ENCODE data around the gene SDK1.

Gene SDK1

DNA sequence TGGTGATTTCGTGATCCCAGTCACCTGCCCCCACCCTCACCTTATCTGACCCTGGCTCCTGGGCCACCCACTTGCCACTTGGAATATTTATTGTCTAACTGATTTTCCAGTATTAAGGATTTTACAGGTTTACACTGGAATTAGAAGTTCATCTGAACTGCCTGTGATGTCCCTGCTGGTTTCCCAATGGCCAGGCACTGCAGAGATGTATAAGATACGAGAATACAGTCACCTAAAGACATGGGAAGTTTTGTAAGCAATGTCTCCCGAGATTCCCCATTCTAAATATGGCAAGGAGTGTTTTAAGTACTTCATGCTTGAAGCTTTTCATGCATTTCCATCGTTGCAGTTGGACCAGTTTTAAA lies 592.7 kb downstream of the SDK1 start:
- DNase-seq = no peak

DNA sequence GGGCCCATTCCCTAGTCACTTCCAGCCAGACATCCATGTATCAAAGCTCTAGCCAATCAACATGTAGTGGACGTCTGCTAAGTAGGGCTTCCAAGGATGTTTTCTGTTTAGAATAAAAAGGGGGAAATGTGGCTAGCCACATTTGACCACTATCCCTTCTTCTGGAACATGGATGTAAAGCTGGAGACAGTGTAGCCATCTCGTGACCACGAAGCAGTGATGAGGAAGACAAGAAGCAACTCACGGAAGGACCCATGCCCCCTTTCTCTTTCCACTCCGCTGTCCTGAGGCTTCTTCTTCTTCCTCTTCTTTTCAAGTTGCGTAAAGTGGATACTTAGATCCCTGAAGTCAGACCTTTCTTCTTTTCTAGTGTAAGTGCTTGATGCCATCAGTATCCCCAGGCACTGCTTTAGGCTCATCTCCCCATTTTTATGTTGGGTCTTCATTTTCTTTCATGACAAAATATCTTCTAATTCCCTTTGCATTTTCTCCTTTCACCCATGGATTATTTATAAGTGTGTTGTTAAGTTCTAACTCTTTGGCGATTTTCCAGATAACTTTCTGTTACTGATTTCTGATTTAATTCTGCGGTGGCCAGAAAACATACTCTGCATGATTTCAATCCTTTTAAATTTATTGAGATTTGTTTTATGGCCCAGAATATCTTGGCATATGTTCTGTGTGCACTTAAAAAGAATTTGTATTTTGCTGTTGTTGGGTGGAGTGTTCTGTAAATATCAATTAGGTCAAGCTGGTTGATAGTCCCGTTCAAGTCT lies 594.5 kb downstream of the SDK1 start:
- DNase-seq = no peak

GRCh38 chr7:3896169-3896765 lies 595.2 kb downstream of the SDK1 start:
- DNase-seq = no peak

GRCh38 chr7:3897430-3898372 lies 596.6 kb downstream of the SDK1 start:
- DNase-seq = no peak

DNA sequence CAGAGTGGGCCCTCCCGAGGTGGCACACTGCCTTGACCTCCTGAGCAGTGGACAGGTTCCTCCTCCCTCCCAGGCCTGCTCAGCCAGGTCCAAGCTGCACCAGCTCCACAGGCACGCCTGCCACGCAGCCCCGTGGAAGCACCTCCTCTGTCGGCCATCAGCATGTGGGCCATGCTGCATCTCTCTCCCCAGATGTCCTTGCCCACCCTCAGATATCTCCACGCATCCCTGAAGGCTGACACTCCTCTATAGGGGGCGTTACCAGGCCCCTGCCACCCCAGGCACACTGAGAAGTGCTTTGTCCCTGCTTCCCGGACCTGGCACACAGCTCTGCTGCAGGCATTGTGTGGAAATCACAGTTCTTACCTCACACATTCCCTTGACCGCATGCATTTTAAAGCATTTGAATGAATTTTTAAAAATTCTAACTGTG lies 598.5 kb downstream of the SDK1 start:
- no peak for DNase-seq

- no peak for DNase-seq
Measured at GRCh38 chr7:3908153-3908552, 607.1 kb downstream of the SDK1 start.

- no peak for DNase-seq
Measured at GRCh38 chr7:3909128-3909527, 608.1 kb downstream of the SDK1 start.

GRCh38 chr7:3910054-3910453 lies 609.0 kb downstream of the SDK1 start:
- DNase-seq = no peak

DNA sequence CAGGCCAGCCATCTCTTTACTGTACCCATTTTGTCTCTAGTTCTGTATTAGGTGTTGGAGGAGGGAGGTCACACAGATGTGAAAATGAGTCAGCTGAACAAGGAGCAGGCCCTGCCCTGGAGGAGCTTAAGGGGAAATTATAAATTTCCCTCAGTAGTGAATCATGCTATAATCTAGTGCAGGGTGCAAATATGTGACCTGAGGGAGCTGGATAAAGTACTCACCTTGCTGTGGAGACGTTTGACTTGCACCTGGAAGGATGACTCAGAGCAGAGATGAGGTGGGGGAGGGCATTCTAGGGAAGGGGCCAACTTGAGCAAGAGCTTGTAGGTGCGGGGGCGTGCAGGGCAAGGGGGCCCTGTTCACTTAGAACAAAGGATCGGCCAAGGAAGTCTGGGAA lies 610.6 kb downstream of the SDK1 start:
- no peak for DNase-seq

DNA sequence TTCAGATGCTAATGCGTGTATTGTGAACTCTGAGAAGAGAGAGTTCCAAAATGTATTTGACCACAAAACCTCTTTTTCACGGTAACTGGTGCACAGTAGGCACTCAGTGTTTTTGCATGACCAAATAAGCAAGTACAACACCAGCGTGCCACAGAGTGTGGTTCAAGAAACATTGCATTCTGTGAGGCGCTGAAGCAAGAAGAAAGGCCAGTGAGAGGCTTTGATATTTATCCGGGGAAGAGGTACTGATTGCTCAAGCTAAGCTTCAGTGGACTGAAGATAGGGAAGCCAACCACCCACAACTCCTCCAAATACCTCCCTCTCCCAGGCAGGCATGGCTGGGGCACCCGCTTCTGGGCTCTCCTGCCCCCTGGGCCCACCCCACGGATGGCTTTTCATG lies 611.2 kb downstream of the SDK1 start:
- DNase-seq = no peak

GRCh38 chr7:3914051-3914775 lies 613.2 kb downstream of the SDK1 start:
- no peak for DNase-seq

- no peak for DNase-seq
Measured at GRCh38 chr7:3915337-3915878, 614.4 kb downstream of the SDK1 start.

DNA sequence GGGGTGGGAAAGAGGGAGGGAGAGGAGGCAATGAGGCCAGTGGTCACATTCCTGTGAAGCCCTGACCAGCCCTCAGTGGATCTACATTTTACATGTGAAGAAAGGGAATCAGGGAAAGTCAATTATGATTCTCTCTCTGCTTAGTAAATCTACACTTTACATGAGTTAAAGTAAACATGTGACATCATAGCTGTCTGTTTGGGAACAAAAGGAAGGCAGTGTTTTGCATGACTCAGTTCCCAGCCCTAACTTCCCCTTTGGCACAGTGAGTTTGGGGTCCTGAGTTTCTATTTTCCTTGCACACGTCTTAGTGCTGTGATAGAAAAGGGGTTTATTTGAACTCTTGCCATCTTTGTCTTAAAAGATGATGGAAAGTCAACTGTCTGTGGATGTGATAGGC lies 615.1 kb downstream of the SDK1 start:
- no peak for DNase-seq

- no peak for DNase-seq
Measured at GRCh38 chr7:3917436-3917835, 616.4 kb downstream of the SDK1 start.

- no peak for DNase-seq
Measured at GRCh38 chr7:3918576-3918975, 617.5 kb downstream of the SDK1 start.

DNA sequence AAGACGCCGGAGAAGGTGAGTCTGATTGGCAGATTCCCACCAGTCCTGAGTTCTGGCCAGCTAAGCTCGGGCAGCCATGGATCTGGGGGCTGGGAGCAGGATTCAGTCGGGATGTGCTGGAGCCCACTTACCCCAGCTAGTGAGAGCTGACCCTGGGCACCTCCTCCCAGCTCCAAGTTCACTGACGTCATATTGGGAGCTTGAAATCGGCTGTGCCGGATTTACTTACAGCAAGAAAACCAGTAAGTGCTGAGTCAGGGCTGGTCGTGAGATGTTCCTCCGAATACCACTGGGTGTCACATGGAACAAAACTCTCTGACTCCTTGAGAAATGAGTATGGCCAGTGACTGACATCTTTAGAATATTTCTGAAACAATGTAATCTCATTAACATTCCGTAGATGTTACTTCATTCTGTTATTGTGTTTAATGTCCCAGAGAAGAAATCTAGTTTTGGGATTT lies 621.2 kb downstream of the SDK1 start:
- DNase-seq = no peak

DNA sequence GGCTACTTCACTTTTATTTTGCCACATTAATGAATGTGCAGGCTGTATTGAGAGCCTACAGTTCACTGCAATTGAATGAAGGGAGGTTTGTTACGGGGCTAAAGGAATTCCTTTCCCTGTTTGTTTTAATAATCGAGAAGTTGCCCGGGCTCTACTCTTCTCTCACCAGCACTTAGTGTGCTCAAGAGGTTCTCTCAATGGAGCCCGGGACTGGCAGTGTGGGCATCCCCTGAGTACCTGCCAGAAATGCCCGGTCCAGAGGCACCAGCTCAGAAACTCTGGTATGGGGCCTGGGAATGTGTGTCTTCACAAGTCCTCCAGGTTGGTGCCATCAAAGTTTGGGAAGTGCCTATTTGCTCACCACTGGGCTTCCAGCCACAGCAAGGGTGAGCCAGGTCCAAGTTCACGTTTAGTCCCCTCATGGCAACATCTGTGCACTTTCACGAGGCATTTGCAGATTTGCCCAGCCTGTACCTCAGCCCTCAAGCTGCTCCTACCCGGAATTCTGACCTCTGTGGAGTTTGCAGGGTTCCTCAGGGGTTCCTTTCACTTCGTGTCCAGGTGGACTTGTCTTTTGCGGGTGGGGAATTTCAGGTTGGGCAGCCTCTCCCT lies 622.4 kb downstream of the SDK1 start:
- no peak for DNase-seq

- DNase-seq = no peak
Measured at GRCh38 chr7:3924277-3924676, 623.2 kb downstream of the SDK1 start.

- no peak for DNase-seq
Measured at GRCh38 chr7:3927446-3928110, 626.5 kb downstream of the SDK1 start.

- DNase-seq = no peak
Measured at GRCh38 chr7:3928727-3929515, 627.9 kb downstream of the SDK1 start.

DNA sequence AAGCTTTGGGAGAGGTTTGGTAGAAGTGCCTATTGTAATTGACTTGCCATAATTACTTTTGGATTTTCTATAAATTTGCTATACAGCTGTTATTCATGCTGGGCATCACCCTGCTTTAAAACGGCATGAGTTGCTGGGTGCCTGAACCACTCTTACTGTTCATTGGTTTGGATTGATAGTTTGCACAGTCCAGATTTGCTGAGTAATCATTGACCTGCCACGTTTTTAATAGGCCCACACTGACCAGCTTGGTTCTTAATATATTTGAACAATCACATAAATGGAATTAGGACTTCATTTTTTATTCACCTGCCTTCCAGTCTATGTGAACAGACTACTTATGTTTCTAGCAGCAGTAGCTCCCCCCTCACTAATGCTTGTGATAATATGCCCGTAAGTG lies 630.8 kb downstream of the SDK1 start:
- no peak for DNase-seq

Data from cerebellar nuclear complex (tissue), 1 donor.